T-cell (primary cell): Measurements from ENCODE around the gene GRHL1. TPM values are rescaled to one million over a fixed set of nuclear protein-coding genes. Genes with fewer than 3 reads are reported as not detected.

Source experiments
- ATAC-seq, 4 experiments: fragments of 200-7000 bp in 3 of 4; fragments of 150-1000 bp in 1 of 4; cut with Tn5 transposase; replicated peaks in 1 of 4; 1 replicate in 3 of 4; 2 replicates in 1 of 4; pipeline ENCODE4 v1.10.0; 2021; ENCODE audit warnings: moderate library complexity in 3 of 4, mild to moderate bottlenecking in 2 of 4, moderate number of reproducible peaks in 1 of 4
- CTCF ChIA-PET, 2 donors: fragments of 300-600 bp; sonication (Branson Sonifier 250); formaldehyde crosslinking; loops; one replicate each; lab custom pipeline; 2022; ENCODE audit warnings: antibody characterized with exemption in 2 of 2; lab: Charles Lee
- POLR2A ChIA-PET, 2 donors: fragments of 300-600 bp; sonication (Branson Sonifier 250); formaldehyde crosslinking; loops; one replicate each; lab custom pipeline; 2022; ENCODE audit warnings: antibody characterized with exemption in 2 of 2; lab: Charles Lee
- DNase-seq, 35 experiments: peaks; one replicate each; pipeline versions ENCODE4 v3.0.0 to v3.0.0-alpha.2; 2013 to 2023
- H3K27ac ChIP-seq: one replicate; pipeline ENCODE4 v1.5.1; 2013; ENCODE audit warnings: low read length
- H3K27me3 ChIP-seq, 2 experiments: replicated peaks in 1 of 2; 1 replicate in 1 of 2; 2 replicates in 1 of 2; pipeline versions ENCODE4 v1.6.1 to v1.7.0; 2013; ENCODE audit warnings: low read length in 1 of 2, mixed read lengths in 1 of 2; ENCODE audit not compliant: control insufficient read depth in 2 of 2, insufficient read depth in 2 of 2; ENCODE audit errors: extremely low read depth in 1 of 2
- H3K36me3 ChIP-seq, 2 donors: 1 replicate in 1 of 2; 2 replicates in 1 of 2; pipeline versions ENCODE4 v1.6.1 to v1.7.0; 2013; ENCODE audit warnings: low read length in 1 of 2; ENCODE audit not compliant: control insufficient read depth in 2 of 2, insufficient read depth in 1 of 2; ENCODE audit errors: extremely low read depth in 1 of 2
- H3K4me1 ChIP-seq, 2 experiments: 1 replicate in 1 of 2; 2 replicates in 1 of 2; pipeline versions ENCODE4 v1.6.1 to v1.7.0; 2013; ENCODE audit warnings: low read length in 2 of 2, mixed read lengths in 1 of 2; ENCODE audit not compliant: insufficient read depth in 2 of 2, control insufficient read depth in 1 of 2; ENCODE audit errors: extremely low read depth in 1 of 2
- H3K4me3 ChIP-seq, 2 donors: 1 replicate in 1 of 2; 2 replicates in 1 of 2; pipeline versions ENCODE4 v1.5.1 to v1.7.0; 2013; ENCODE audit warnings: mild to moderate bottlenecking in 2 of 2, low read length in 1 of 2, moderate library complexity in 1 of 2; ENCODE audit not compliant: control insufficient read depth in 1 of 2; ENCODE audit errors: extremely low read depth in 1 of 2
- H3K9me3 ChIP-seq: 2 replicates; pipeline ENCODE4 v1.7.0; 2013
- H3K27ac Mint-ChIP-seq, 2 donors: one replicate each; pipeline ENCODE4 v1.8.0; 2020 to 2021; ENCODE audit warnings: mild to moderate bottlenecking in 2 of 2, mixed read lengths in 2 of 2
- H3K27me3 Mint-ChIP-seq, 2 donors: one replicate each; pipeline ENCODE4 v1.8.0; 2021 to 2022; ENCODE audit warnings: mixed read lengths in 2 of 2
- H3K36me3 Mint-ChIP-seq: one replicate; pipeline ENCODE4 v1.8.0; 2021; ENCODE audit warnings: mixed read lengths
- H3K4me1 Mint-ChIP-seq, 3 donors: one replicate each; pipeline ENCODE4 v1.8.0; 2020 to 2022; ENCODE audit warnings: mixed read lengths in 3 of 3, mild to moderate bottlenecking in 1 of 3
- H3K4me3 Mint-ChIP-seq, 3 donors: one replicate each; pipeline ENCODE4 v1.8.0; 2020 to 2022; ENCODE audit warnings: mild to moderate bottlenecking in 3 of 3, mixed read lengths in 3 of 3, moderate library complexity in 3 of 3
- H3K9me3 Mint-ChIP-seq, 3 donors: one replicate each; pipeline ENCODE4 v1.8.0; 2020 to 2022; ENCODE audit warnings: mixed read lengths in 3 of 3
- WGBS: methylation state at CpG from one replicate; pipeline ENCODE4 v1.1.5; 2013; ENCODE audit warnings: missing lambda C conversion rate; ENCODE audit not compliant: insufficient coverage; 5-methylcytosine and 5-hydroxymethylcytosine counted together
- total RNA-seq, 35 experiments: library from RNA in 6 of 35; stranded (reverse) in 6 of 35; fragments of 120-200 nt in 1 of 35; gene quantifications; one replicate each; pipeline versions ENCODE4 v1.2.1 to v1.2.4 and lab custom pipeline; 2013 to 2026

The GRHL1 gene
- total RNA-seq, 5 donors from 2014 or later (not counting 1 experiment from before 2014, with no cell fraction given) = 0.07 to 0.61 (median 0.43) TPM

GRCh38 chr2:9961013-9961412 is 9.5 kb downstream of the GRHL1 start:
- no peaks in the 10 kb centered on the region for H3K36me3 ChIP-seq
- CTCF ChIA-PET = interaction anchor here (0.6 kb wide), 2 partner anchors 17 to 18 kb away, joined by 3 to 5 read pairs; no protein-coding TSS in a partner anchor
- no peak overlapping the region for H3K4me3 ChIP-seq
- Mint-ChIP-seq H3K36me3 (no peaks in the 10 kb centered on the region), H3K4me3 (no peak overlapping the region), H3K27me3 (peaks cover 4 to 5% of the 10 kb centered on the region in 2 donors), H3K9me3 (no peaks in the 10 kb centered on the region), H3K27ac (no peak overlapping the region), H3K4me1 (peaks cover 10 to 15% (median 11%) of the 10 kb centered on the region in 3 donors)
- no peaks in the 10 kb centered on the region for H3K4me1 ChIP-seq
- no peak overlapping the region for H3K27ac ChIP-seq
- H3K27me3 ChIP-seq = peaks cover 0 to 2% of the 10 kb centered on the region in 2 experiments
- H3K9me3 ChIP-seq = no peaks in the 10 kb centered on the region
- ATAC-seq (no peak), DNase-seq (no peak)
- POLR2A ChIA-PET = no interaction called here
- WGBS = 88% methylated on average over 8 of the region's 10 CpGs

GRCh38 chr2:9964334-9964980 is 13.0 kb downstream of the GRHL1 start:
- ChIA-PET POLR2A (no interaction called here), CTCF (interaction anchor here in 1 of 2 donors (0.7 to 1.0 kb wide), 3 partner anchors 12 to 21 kb away, joined by 3 to 4 read pairs (median 3); no protein-coding TSS in a partner anchor)
- no peak overlapping the region for H3K27ac ChIP-seq
- 100% methylated on average over 3 of the region's 7 CpGs for WGBS
- ATAC-seq (no peak), DNase-seq (no peak)
- Mint-ChIP-seq H3K27me3 (no peaks in the 10 kb centered on the region), H3K36me3 (no peaks in the 10 kb centered on the region), H3K4me1 (peaks cover 12 to 23% (median 17%) of the 10 kb centered on the region in 3 donors), H3K9me3 (no peaks in the 10 kb centered on the region), H3K27ac (peak overlapping the region; percentile 41 to 77), H3K4me3 (peak overlapping the region in 1 of 3 donors; percentile 44)
- H3K9me3 ChIP-seq = no peaks in the 10 kb centered on the region
- H3K27me3 ChIP-seq = no peaks in the 10 kb centered on the region
- no peaks in the 10 kb centered on the region for H3K36me3 ChIP-seq
- H3K4me3 ChIP-seq = no peak overlapping the region
- peaks cover 0 to 2% of the 10 kb centered on the region in 2 experiments for H3K4me1 ChIP-seq

GRCh38 chr2:9965119-9965822 is 13.8 kb downstream of the GRHL1 start:
- CTCF ChIA-PET = interaction anchor here in 1 of 2 donors (0.7 to 1.0 kb wide), 3 partner anchors 12 to 21 kb away, joined by 3 to 4 read pairs (median 3); no protein-coding TSS in a partner anchor
- no CpG with 5 or more reads among the region's 8 CpGs for WGBS
- Mint-ChIP-seq H3K27ac (peak overlapping the region; percentile 73 to 77), H3K9me3 (no peaks in the 10 kb centered on the region), H3K36me3 (no peaks in the 10 kb centered on the region), H3K4me3 (peak overlapping the region in 2 of 3 donors; percentile 44 to 54), H3K27me3 (no peaks in the 10 kb centered on the region), H3K4me1 (peaks cover 12 to 23% (median 17%) of the 10 kb centered on the region in 3 donors)
- no peak overlapping the region for H3K4me3 ChIP-seq
- H3K36me3 ChIP-seq = no peaks in the 10 kb centered on the region
- no peaks in the 10 kb centered on the region for H3K27me3 ChIP-seq
- POLR2A ChIA-PET = interaction anchor here in 1 of 2 donors (0.6 to 0.7 kb wide), 2 partner anchors 19 to 79 kb away, joined by 3 to 6 read pairs; no protein-coding TSS in a partner anchor
- ATAC-seq (peak; percentile 61 to 72 (median 67)), DNase-seq (peak in 1 of 35 experiments; percentile 23)
- no peak overlapping the region for H3K27ac ChIP-seq
- H3K9me3 ChIP-seq = no peaks in the 10 kb centered on the region
- H3K4me1 ChIP-seq = peaks cover 0 to 2% of the 10 kb centered on the region in 2 experiments

DNA sequence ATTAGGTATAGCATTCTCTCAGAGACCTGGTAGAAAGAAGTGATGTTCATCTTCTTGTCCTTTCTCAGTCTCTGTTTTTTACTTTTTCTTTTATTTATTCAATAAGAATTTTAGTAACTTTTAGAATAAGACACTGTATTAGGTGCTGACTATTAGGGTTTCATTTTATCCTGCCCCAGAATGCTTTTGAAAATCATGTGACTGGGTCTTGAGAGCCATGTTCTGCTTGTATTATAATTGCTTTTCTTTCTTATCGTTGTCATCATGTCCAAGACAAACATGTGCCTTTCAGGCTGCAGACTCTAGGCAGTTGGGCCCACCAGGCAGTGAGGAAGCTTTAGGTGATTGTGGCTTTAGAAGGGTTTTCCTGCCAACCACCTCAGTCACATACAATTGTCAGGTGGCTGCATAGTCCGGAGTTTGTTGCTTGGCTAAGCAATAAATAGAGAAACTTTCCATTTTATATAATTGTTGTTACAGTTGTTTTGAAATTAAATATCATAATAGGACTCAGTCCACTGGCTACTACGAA is 15.1 kb downstream of the GRHL1 start:
- H3K4me1 Mint-ChIP-seq = peaks cover 12 to 23% (median 17%) of the 10 kb centered on the region in 3 donors
- H3K9me3 ChIP-seq = no peaks in the 10 kb centered on the region
- 100% methylated on average over 1 of the region's 3 CpGs for WGBS
- H3K27me3 ChIP-seq = no peaks in the 10 kb centered on the region
- peak overlapping the region in 1 of 2 donors; percentile 10 for H3K27ac Mint-ChIP-seq
- H3K36me3 Mint-ChIP-seq = no peaks in the 10 kb centered on the region
- H3K4me3 ChIP-seq = no peak overlapping the region
- H3K9me3 Mint-ChIP-seq = no peaks in the 10 kb centered on the region
- ChIA-PET CTCF (interaction anchor here in 1 of 2 donors (0.8 kb wide), 1 partner anchor 72 kb away, joined by 4 read pairs; no protein-coding TSS in a partner anchor), POLR2A (no interaction called here)
- no peaks in the 10 kb centered on the region for H3K27me3 Mint-ChIP-seq
- H3K27ac ChIP-seq = no peak overlapping the region
- no peak for ATAC-seq
- DNase-seq = no peak
- H3K4me3 Mint-ChIP-seq = no peak overlapping the region
- H3K4me1 ChIP-seq = peaks cover 0 to 2% of the 10 kb centered on the region in 2 experiments
- H3K36me3 ChIP-seq = no peaks in the 10 kb centered on the region

- Mint-ChIP-seq H3K4me1 (peaks cover 12 to 23% (median 17%) of the 10 kb centered on the region in 3 donors), H3K9me3 (no peaks in the 10 kb centered on the region), H3K36me3 (no peaks in the 10 kb centered on the region), H3K4me3 (no peak overlapping the region), H3K27ac (no peak overlapping the region), H3K27me3 (no peaks in the 10 kb centered on the region)
- no peak overlapping the region for H3K4me3 ChIP-seq
- DNase-seq = no peak
- ChIA-PET CTCF (interaction anchor here in 1 of 2 donors (0.8 kb wide), 1 partner anchor 71 kb away, joined by 4 read pairs; no protein-coding TSS in a partner anchor), POLR2A (no interaction called here)
- 95% methylated on average over 6 of the region's 11 CpGs for WGBS
- H3K27ac ChIP-seq = no peak overlapping the region
- no peaks in the 10 kb centered on the region for H3K27me3 ChIP-seq
- H3K36me3 ChIP-seq = no peaks in the 10 kb centered on the region
- H3K9me3 ChIP-seq = no peaks in the 10 kb centered on the region
- H3K4me1 ChIP-seq = peaks cover 0 to 2% of the 10 kb centered on the region in 2 experiments
- ATAC-seq = no peak
Measured at GRCh38 chr2:9967053-9967775, 15.7 kb downstream of the GRHL1 start.
